ENCODE results near the gene ZNF646. TPM values are rescaled to one million over a fixed set of nuclear protein-coding genes. Genes with fewer than 3 reads are reported as not detected.

Gene ZNF646
- total and polyA plus RNA-seq, 2 of the 13 experiments (the other 11 are each of a cell fraction or from before 2014, with no cell fraction given) = 3.4 to 10.9 TPM

- intact Hi-C loops (cut with micrococcal nuclease; ENCODE audit: unreplicated experiment) = no loop called here
- H3K36me3 ChIP-seq (replicated peaks in 1 of 2; ENCODE audit: control insufficient read depth in 1 of 2, insufficient read depth in 2 of 2, low read length in 2 of 2) = peaks cover 16 to 32% of the 10 kb centered on the region in 2 experiments
These were observed 13.7 kb downstream of the ZNF646 start for GRCh38 chr16:31087971-31088370.

More at GRCh38 chr16:31087971-31088370, 13.7 kb downstream of the ZNF646 start:
- CTCF ChIA-PET (ENCODE audit: low intra/inter-chr PET ratio, low total read pairs) = no interaction called here
- Histone ChIP-seq H3K9ac (ENCODE audit: insufficient read depth, low read depth, low read length) (no peak overlapping the region), H3K27me3 (ENCODE audit: control insufficient read depth in 1 of 2, insufficient read depth in 2 of 2, low read length in 2 of 2) (no peaks in the 10 kb centered on the region), H3K27ac (ENCODE audit: extremely low read length, insufficient read depth, low read length) (no peak overlapping the region), H3K4me3 (replicated peaks in 1 of 3; ENCODE audit: insufficient read depth in 1 of 3, low read depth in 2 of 3, low read length in 3 of 3) (no peak overlapping the region), H3K4me1 (ENCODE audit: insufficient read depth, low read length) (peaks cover 8% of the 10 kb centered on the region), H3K79me2 (ENCODE audit: insufficient read depth, low read length) (peaks cover 20% of the 10 kb centered on the region), H4K20me1 (ENCODE audit: insufficient read depth, low read length) (peaks cover 8% of the 10 kb centered on the region), H3K9me3 (ENCODE audit: low read length) (no peaks in the 10 kb centered on the region), H2AFZ (ENCODE audit: low read length) (no peak overlapping the region), H3K4me2 (ENCODE audit: low read depth, low read length) (no peak overlapping the region)
- in situ Hi-C loops (cut with HindIII; ENCODE audit: extremely low pct_ligation_motif_present, low pct_unique_long_range_greater_than_20kb) = no loop called here
- DNase-seq (ENCODE audit: low spot score) (no peak), FAIRE-seq (no peak), ATAC-seq (no peak)
- TF ChIP-seq ZNF225 (CRISPR knock-in tag; IDR thresholded peaks at IDR 0.05) (no peak), FOSL2 (CRISPR knock-in tag; IDR thresholded peaks at IDR 0.05) (no peak), ZNF580 (CRISPR knock-in tag; IDR thresholded peaks at IDR 0.05; ENCODE audit: borderline replicate concordance, low read depth) (no peak), HES4 (CRISPR knock-in tag; IDR thresholded peaks at IDR 0.05; ENCODE audit: borderline replicate concordance) (0 out of 2 replicates have a peak, but pooled peaks have one; percentile 11), IRF1 (CRISPR knock-in tag; IDR thresholded peaks at IDR 0.05; ENCODE audit: low read depth) (no peak), ZNF670 (CRISPR knock-in tag; IDR thresholded peaks at IDR 0.05; ENCODE audit: borderline replicate concordance) (no peak), NCOR1 (IDR thresholded peaks at IDR 0.05; ENCODE audit: borderline replicate concordance, low read length) (no peak), TFDP2 (CRISPR knock-in tag; IDR thresholded peaks at IDR 0.05) (no peak), ZBTB8A (CRISPR knock-in tag; IDR thresholded peaks at IDR 0.05; ENCODE audit: borderline replicate concordance, low read depth) (no peak), ZNF282 (IDR thresholded peaks at IDR 0.05; ENCODE audit: partially characterized antibody) (no peak), ZSCAN22 (CRISPR knock-in tag; IDR thresholded peaks at IDR 0.05) (no peak), ZC3H13 (CRISPR knock-in tag; IDR thresholded peaks at IDR 0.05) (peak; percentile 36; the same call in 1 of the 2 replicates), ZFYVE20 (CRISPR knock-in tag; IDR thresholded peaks at IDR 0.05; ENCODE audit: borderline replicate concordance, low read depth) (no peak), ZNF75D (CRISPR knock-in tag; IDR thresholded peaks at IDR 0.05; ENCODE audit: borderline replicate concordance) (no peak)
- WGBS (ENCODE audit: low lambda C conversion rate) = 97% methylated on average over 5 of the region's 5 CpGs
- BruUV-seq (replicated peaks) = no TSS peak
- POLR2A ChIA-PET = no interaction called here
